Activated T-cell treated with anti-CD3 and anti-CD28 coated beads for 24 hours (primary cell): ENCODE measurements around the gene DDX39B.

Experiments used
- DNase-seq: peaks from one replicate; pipeline ENCODE4 v3.0.0-alpha.2; 2020; ENCODE audit warnings: low read depth

DDX39B gene

DNA sequence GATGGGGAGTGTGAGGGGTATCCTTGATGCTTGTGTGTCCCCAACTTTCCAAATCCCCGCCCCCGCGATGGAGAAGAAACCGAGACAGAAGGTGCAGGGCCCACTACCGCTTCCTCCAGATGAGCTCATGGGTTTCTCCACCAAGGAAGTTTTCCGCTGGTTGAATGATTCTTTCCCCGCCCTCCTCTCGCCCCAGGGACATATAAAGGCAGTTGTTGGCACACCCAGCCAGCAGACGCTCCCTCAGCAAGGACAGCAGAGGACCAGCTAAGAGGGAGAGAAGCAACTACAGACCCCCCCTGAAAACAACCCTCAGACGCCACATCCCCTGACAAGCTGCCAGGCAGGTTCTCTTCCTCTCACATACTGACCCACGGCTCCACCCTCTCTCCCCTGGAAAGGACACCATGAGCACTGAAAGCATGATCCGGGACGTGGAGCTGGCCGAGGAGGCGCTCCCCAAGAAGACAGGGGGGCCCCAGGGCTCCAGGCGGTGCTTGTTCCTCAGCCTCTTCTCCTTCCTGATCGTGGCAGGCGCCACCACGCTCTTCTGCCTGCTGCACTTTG lies 33.6 kb upstream of the DDX39B start, which contains the start of gene TNF:
TNF (plus strand) TSS at position 231 of the 567 bp plus-strand sequence; CDS start at position 408, 177 bp downstream.
- peak; percentile 85 for DNase-seq

DNA sequence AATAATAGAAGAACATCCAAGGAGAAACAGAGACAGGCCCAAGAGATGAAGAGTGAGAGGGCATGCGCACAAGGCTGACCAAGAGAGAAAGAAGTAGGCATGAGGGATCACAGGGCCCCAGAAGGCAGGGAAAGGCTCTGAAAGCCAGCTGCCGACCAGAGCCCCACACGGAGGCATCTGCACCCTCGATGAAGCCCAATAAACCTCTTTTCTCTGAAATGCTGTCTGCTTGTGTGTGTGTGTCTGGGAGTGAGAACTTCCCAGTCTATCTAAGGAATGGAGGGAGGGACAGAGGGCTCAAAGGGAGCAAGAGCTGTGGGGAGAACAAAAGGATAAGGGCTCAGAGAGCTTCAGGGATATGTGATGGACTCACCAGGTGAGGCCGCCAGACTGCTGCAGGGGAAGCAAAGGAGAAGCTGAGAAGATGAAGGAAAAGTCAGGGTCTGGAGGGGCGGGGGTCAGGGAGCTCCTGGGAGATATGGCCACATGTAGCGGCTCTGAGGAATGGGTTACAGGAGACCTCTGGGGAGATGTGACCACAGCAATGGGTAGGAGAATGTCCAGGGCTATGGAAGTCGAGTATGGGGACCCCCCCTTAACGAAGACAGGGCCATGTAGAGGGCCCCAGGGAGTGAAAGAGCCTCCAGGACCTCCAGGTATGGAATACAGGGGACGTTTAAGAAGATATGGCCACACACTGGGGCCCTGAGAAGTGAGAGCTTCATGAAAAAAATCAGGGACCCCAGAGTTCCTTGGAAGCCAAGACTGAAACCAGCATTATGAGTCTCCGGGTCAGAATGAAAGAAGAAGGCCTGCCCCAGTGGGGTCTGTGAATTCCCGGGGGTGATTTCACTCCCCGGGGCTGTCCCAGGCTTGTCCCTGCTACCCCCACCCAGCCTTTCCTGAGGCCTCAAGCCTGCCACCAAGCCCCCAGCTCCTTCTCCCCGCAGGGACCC lies 32.6 kb upstream of the DDX39B start:
- DNase-seq, result no peak

DNA sequence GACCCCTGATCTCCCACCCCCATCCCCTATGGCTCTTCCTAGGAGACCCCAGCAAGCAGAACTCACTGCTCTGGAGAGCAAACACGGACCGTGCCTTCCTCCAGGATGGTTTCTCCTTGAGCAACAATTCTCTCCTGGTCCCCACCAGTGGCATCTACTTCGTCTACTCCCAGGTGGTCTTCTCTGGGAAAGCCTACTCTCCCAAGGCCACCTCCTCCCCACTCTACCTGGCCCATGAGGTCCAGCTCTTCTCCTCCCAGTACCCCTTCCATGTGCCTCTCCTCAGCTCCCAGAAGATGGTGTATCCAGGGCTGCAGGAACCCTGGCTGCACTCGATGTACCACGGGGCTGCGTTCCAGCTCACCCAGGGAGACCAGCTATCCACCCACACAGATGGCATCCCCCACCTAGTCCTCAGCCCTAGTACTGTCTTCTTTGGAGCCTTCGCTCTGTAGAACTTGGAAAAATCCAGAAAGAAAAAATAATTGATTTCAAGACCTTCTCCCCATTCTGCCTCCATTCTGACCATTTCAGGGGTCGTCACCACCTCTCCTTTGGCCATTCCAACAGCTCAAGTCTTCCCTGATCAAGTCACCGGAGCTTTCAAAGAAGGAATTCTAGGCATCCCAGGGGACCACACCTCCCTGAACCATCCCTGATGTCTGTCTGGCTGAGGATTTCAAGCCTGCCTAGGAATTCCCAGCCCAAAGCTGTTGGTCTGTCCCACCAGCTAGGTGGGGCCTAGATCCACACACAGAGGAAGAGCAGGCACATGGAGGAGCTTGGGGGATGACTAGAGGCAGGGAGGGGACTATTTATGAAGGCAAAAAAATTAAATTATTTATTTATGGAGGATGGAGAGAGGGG lies 31.7 kb upstream of the DDX39B start:
- DNase-seq, result no peak

DNA sequence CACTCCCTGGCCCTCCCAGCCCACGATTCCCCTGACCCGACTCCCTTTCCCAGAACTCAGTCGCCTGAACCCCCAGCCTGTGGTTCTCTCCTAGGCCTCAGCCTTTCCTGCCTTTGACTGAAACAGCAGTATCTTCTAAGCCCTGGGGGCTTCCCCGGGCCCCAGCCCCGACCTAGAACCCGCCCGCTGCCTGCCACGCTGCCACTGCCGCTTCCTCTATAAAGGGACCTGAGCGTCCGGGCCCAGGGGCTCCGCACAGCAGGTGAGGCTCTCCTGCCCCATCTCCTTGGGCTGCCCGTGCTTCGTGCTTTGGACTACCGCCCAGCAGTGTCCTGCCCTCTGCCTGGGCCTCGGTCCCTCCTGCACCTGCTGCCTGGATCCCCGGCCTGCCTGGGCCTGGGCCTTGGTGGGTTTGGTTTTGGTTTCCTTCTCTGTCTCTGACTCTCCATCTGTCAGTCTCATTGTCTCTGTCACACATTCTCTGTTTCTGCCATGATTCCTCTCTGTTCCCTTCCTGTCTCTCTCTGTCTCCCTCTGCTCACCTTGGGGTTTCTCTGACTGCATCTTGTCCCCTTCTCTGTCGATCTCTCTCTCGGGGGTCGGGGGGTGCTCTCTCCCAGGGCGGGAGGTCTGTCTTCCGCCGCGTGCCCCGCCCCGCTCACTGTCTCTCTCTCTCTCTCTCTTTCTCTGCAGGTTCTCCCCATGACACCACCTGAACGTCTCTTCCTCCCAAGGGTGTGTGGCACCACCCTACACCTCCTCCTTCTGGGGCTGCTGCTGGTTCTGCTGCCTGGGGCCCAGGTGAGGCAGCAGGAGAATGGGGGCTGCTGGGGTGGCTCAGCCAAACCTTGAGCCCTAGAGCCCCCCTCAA lies 30.5 kb upstream of the DDX39B start, which contains the start of gene LTA:
LTA (plus strand) TSS at position 249 of the 871 bp plus-strand sequence; CDS start at position 703, 454 bp downstream.
- DNase-seq, result peak; percentile 76

DNA sequence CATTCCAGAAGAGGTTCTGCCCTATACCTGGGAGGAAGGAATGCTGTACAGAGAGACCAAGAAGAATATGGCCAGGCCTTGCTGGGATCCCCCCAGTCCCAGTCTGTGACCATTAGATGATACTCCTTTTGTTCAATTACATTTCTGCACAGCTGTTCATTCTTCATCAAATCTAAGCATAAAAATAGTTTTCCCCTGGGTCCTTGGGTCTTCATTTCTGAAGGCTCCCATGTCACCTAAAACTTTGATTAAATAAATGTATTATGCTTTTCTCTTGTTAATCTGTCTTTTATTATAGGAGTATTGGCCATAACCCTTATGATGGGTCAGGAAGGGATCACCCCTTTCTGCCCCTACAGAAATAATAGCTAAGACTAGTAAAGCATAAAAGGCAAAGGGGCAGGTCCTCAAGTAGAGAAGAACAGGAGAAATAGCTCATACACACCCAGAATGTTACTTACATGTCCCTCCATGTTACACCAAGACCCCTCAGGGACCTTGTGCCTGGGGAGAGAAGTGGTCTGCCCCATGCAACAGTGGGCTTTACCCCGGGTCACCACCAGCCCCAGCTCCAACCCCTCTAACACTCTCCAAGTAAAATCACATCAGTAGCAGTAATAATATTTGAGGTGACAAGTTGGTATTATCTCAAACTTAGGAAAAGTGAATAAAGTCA lies 28.2 kb upstream of the DDX39B start:
- no peak for DNase-seq

DNA sequence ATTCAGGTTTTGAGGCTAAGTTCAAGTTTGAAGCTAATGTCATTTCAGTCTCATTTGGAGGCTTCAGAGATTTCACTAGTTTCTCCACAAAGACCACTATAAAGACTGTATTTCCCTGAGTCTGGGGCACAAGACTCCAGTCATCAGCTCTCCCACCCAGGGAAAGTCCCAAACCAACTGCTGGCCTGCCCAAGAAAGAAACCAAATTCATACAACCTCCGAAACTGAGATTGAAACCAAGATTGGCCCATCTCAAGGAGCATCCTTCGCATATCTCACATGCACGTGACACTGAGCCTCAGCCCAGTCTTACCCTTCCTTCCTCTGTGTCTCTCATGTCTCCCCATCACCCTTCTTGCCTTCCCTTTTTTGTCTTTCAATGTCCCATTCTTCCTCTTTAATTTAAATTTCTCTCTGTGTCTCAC lies 26.7 kb upstream of the DDX39B start:
- peak; percentile 65 for DNase-seq

DNA sequence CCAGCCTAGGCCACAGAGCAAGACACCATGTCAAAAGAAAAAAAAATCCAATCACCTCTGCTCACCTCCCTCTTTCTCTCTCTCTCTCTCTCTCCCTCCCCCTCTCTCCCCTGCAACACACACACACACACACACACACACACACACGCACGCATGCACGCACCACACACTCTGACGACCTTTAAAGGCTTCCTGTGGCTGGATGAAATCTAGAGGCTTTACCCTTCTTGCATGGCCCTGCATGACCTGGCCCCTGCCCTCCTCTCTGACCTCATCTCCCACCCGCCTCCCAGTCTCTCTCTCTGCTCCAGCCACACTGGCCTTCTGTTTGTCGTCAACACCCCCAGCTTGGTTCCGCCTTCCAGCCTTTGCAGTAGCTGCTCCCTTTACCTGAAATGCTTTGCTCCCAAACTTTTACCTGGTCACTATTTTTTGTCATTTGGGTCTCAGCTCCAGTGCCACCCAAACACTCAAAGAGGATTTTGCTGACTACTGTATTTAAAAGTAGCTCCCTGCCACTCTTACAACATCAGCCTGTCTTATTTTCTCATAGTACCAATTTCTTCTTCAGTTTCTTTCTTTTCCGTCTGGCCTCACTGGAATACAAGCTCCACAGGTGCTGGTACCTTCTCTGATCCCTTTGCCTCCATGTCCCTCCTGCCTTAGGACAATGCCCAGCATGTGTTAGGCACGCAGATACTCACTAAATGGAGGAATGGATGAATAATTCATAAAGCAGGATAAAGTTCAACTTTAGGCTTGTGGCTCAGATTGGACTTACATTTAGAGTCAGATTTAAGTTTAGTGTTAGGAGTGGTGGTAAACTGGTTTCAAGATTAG lies 25.9 kb upstream of the DDX39B start:
- DNase-seq, result no peak

DNA sequence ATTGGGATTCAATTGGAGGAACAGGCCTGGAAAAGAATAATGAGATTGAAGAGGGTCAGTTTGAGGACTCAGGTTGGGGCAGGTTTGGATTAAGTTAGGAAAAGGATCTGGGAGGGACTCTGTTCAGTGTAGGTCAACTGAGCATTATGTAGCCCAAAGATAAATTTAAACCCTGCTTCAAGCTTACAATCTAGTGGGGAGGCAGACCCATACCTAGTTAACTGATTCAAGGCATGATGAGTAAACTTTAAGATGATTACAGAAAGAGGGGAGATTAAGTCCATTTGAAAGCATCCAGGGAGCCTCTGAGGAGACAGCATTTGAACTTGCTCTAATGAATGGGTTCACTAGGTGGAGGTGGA lies 18.9 kb upstream of the DDX39B start:
- no peak for DNase-seq

DNA sequence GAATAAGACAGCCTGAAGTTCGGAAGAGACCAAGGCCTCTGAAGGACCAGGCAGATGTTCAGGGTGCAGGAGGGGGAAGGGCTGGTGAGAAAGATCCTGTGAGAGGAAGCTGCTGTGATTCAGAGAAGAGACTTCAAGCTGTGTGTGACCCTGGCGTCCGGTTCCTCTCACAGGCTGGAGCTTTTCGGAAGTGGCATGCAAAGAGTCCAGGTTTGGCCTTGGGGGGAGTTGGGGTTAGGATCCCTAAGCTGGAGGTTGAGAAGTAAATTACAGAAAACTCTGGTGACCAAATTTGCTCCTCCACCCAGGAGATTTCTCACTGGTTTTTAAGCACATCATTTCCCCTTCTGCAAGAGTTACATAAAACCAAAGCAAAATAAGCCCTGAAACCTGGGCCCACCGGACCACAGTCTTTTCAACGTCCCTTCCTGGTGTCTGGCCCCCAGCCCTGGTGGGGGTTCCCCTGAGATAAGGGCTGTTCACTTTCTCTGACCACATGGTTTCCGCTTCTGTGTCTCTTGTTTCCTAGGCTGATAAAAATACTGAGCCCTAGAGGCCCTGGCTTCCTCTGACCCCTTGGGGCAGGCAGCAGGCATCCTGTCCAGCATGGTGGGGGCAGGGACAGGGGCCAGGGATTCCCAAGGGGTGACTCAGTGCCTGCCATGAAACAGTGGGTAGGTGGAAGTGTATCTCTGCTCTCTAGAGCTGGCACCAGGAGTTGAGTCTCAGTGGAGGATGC lies 18.3 kb upstream of the DDX39B start:
- DNase-seq, result no peak

DNA sequence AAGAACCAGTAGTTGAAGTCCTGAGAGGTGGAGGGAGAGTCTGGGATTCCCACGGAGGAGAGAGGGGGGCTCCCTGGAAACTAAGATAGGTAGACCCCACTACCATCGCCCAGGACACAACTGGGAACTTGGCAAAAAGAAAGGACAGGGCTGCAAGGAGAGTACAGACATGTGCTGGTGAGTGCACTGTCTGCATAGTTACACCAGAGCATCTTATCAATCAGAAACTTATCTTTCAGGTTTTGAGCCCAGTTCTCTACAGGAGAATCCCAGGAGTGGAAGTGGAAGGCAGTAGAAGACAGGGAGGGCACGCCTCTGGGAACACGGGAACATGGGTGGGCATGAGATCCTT lies 17.8 kb upstream of the DDX39B start:
- no peak for DNase-seq

DNA sequence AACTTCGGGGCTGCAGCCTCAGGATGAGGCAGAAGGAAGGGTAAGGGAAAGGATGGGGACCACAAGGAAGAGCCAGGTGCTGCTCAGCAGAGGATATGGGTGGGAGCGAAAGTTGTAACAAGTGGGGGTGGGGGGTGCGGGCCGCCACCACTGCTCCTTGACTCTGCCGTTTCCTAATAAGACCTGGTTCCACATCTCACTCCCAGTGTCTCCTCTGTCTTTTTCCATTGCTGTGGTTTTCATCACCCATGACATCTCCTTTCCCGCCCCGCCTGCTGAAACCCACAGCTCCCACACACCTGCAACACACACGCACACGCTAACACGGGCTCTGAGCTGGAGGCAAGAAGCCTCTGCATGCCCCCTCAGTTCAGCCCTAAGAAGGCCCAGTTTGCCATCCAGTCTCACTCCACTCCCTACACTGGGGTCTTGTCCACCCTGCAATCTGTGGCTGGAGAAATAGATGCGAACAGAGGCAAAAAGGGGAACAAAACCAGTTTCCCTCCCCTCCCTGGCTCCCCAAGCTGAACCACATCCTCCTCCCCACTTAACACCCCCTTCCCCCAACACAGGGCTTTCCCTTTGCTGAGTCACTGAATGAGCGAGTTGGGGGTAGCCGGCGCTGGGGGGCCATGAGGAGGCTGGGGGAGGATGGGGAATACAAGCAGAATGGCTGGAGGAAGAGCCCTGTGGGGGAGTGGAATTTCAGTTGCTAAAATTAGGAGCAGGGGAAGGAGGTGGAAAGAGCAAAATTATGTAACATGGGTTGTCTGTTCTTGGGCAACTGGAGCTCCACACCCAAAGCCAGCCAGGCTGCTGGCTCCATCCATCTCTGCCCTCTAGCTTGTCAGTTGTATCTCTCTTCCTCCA lies 17.1 kb upstream of the DDX39B start:
- DNase-seq, result peak; percentile 71

DNA sequence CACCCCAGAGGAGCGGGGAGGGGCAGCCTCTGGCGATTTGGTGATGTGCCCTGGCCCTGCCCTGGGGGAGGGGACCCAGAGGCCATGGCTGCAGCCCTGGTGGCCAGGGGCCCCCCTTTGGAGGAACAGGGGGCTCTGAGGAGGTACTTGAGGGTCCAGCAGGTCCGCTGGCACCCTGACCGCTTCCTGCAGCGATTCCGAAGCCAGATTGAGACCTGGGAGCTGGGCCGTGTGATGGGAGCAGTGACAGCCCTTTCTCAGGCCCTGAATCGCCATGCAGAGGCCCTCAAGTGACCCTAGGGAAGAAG lies 16.5 kb upstream of the DDX39B start:
- DNase-seq, result no peak

DNA sequence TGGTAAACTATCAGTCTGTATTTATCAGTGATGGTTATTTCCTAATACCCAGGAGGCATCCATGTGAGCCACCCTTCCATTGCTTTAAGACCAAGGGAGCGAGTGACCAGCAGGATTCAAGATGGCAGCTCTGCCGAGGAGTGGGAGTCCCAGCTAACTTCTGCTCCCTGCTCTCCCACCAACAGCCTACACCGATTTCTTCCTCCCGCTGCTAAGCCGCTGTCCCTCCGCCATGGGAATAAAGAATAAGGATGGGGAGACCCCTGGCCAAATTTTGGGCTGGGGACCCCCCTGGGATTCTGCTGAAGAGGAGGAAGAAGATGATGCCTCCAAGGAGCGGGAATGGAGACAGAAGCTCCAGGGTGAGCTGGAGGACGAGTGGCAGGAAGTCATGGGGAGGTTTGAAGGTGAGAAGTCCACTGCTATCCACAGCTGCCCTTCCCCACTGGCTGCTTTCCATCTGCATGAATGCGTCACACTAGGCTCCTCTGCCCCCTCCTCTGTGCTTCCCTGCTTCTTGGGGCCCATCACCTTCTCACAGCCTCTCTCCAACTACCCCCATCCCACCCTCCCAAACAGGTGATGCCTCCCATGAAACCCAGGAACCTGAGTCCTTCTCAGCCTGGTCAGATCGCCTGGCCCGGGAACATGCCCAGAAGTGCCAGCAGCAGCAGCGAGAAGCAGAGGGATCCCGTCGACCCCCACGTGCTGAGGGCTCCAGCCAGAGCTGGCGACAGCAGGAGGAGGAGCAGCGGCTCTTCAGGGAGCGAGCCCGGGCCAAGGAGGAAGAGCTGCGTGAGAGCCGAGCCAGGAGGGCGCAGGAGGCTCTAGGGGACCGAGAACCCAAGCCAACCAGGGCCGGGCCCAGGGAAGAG lies 15.9 kb upstream of the DDX39B start:
- DNase-seq, result no peak

DNA sequence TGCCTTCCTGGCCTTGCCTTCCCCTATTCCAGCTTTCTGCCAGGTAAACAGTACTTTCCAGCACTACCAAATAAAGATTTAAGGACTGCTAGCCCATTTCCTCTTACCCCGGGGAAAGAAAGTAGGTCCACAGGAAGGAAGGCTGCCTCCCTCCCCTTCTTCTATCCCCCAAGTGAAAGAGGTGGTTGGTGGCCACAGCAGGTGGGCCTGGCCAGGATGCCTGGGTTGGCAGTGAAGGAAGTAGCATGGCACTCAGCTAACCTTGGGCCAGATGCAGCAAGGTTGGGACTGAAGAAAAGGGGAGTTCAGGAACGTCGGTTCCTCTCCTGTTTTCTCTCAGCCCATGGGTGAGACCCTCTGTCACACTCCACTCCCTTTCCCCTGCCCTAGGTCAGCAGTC lies 14.5 kb upstream of the DDX39B start:
- no peak for DNase-seq

DNA sequence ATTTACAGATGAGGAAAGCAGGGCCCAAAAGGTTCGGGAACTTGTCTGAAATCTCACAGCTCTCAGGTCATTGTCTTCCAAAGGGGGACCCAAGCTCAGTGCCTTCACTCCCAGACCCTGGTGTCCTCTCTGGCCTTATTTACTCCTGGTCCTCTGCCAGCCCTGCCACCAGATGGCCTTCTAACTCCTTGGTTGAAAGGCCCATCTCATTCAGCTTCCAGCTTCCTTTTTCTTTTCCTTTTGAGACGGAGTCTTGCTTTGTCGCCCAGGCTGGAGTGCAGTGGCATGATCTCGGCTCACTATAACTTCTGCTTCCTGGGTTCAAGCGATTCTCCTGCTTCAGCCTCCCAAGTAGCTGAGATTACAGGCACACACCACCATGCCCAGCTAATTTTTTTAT lies 9.6 kb upstream of the DDX39B start:
- DNase-seq, result peak; percentile 63

DNA sequence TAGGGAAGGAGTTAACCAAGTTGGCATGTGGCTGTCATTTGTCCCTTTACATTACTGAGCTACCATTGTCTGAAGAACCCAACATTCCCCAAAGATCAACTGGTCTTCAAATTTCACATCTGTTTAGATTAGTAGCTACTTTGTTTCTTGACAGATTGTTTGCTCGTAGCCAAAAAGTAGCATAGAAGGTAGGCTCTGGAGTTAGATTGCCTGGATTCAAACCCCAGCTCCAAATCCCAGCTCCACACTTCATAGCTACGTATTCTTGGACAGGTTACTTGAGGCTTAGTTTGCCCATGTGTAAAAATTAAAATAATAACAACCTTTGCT lies 6.7 kb upstream of the DDX39B start:
- no peak for DNase-seq

DNA sequence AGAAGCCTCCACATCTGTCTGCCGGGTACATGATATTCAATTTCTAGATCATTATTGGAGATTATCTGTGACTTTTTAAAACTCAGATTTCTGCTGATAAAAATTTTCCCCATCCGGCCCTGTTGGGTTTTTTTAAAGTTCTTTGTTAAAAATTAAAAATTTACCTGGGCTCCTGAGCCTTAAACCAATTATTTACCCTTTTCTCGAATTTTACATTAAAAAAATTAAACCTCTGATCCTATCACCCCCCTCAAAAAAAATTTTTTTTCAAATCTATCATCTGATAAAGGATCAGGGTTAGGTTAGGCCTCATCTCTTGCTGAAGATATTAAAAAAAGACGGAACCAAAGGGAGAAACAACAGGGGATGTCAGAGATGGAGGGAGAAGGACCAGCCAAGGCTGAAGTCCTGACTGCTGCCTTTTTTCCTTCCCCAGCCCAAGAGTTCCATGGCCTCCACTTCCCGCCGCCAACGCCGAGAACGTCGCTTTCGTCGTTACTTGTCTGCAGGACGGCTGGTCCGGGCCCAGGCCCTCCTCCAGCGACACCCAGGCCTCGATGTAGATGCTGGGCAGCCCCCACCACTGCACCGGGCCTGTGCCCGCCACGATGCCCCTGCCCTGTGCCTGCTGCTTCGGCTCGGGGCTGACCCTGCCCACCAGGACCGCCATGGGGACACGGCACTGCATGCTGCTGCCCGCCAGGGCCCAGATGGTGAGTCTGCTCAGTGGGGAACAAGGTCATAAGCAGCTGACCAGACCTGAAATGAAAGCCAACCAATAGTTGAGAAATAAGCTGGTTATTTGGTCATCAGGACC lies 6.1 kb upstream of the DDX39B start:
- no peak for DNase-seq
